Measurements from ENCODE around the gene S100A1.
"Not testable (repeated sequence)": the region's sequence is repeated elsewhere in the genome, so short reads cannot be mapped to it uniquely, and the experiment has no call there.

S100A1 gene

DNA sequence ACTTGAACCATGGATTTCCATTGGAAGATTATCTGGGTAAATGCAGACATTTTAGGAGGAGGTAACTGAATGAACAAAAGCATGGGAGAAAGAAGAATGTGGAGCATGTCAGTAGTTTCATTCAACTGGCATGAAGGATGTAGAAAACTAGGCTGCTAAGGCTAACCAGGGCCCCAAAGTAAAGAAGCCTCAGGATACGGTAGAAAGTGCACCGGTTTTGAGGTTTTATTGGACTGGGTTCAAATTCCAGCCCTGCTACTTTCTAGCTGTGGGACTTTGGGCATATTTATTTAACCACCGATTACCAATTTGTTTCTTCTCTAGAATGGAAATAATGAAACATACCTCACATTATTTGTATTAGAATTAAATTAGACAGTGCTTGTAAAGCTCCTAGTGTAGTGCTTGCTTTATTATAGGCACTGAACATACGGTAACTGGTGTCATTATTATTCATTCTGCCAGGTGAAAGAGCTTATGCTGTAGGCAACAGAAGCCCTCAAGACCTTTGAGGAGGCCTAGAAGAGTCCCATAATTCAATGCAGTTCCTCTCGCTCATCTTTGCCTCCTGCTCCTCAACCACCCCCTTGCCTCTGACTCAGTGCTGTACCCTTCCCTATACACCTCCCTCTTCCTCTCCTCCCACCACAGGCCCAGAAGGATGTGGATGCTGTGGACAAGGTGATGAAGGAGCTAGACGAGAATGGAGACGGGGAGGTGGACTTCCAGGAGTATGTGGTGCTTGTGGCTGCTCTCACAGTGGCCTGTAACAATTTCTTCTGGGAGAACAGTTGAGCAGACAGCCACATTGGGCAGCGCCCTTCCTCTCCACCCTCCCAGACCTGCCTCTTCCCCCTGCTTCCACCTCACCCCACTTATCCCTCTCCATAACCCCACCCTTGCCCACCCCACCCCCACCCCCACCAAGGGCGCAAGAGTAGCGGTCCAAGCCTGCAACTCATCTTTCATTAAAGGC lies 3.1 kb downstream of the S100A1 start:
- DNase-seq (ENCODE audit: low read depth): no peak

DNA sequence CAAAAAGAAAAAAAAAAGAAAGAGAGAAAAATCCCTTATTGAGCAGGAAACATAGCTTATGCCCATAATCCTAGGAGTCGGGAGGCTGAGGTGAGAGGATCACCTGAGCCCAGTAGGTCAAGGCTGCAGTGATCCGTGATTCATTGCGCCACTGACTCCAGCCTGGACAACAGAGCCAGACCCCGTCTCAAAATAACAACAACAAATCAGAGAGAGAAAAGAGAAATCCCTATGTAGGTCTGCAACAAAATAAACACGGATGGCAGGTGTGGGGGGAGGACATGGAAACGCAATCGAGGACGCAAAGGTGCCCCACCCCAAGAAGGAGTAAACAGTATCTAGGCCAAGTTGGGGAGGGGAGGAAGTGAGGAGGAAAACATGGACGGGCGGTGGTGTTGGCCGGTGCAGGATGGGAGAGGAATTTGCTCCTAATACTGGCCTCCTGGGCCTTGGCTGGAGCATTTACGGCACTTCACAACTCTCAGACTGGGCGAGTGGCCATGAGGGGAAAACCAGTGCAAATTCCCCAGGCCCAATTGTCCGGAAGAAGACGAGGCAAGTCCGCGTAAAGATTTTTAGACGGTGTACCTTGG lies 5.0 kb downstream of the S100A1 start:
- DNase-seq (ENCODE audit: low read depth): no peak

- DNase-seq (ENCODE audit: low read depth): peak; percentile 91
Measured at GRCh38 chr1:153633754-153634665, 5.8 kb downstream of the S100A1 start, which contains the start of gene CHTOP. CHTOP (plus strand) TSS chr1:153634066; CDS start chr1:153636589, 2,523 bp downstream.

DNA sequence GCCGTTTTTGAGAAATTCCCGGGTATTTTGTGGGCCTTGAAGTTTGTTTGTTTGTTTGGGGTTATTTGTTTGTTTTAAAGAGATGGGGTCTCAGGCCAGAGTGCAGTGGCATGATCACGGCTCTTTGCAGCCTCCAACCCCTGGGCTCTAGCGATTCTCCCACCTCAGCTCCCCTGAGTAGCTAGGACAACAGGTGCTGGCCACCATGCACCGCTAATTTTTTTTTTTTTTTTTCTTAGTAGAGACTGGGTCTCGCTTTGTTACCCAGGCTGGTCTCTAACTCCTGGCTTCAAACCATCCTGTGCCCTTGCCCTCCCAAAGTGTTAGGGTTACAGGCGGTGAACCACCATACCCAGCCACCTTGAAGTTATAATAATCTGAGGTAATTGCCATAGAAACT lies 7.6 kb downstream of the S100A1 start:
- no peak for DNase-seq (ENCODE audit: low read depth)

- no peak for DNase-seq (ENCODE audit: low read depth)
Measured at GRCh38 chr1:153636312-153636711, 8.1 kb downstream of the S100A1 start.

DNA sequence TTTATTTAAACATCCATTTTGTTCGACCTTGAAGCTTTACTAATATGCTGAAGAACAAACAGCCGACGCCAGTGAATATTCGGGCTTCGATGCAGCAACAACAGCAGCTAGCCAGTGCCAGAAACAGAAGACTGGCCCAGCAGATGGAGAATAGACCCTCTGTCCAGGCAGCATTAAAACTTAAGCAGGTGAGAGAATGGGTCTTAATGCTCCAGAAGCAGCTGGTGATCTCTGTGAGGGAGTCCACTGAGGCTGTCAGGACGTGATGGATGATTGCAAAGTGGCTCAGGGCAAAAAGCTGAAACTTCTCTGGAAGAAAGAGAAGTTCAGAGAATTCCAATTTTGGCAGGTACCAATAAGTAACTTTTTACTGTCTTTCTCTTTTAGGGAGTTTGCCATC lies 10.0 kb downstream of the S100A1 start:
- no peak for DNase-seq (ENCODE audit: low read depth)

DNA sequence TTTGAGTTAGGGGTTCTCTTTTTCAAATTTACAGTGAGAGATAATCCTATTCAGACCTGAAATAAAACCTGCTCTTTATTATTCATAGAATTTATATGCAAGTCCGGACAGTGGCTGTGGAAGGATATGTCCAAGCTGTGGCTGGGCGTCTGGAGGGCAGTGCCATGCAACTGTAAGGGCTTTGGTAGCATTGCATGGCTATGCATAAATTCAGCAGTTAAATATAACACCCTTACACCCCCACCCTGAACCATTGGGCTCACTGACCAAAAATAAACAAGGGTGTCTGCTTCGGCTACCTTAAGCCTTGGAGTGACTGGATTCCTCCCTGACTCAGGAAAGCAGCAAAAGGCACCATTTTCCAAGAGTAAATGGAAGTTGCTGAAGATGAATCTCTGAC lies 11.0 kb downstream of the S100A1 start:
- no peak for DNase-seq (ENCODE audit: low read depth)

GRCh38 chr1:153640213-153640612 lies 12.0 kb downstream of the S100A1 start:
- not testable (repeated sequence) for DNase-seq (ENCODE audit: low read depth)

- DNase-seq (ENCODE audit: low read depth): no peak
Measured at GRCh38 chr1:153640861-153641260, 12.6 kb downstream of the S100A1 start.

GRCh38 chr1:153642161-153642560 lies 13.9 kb downstream of the S100A1 start:
- no peak for DNase-seq (ENCODE audit: low read depth)

DNA sequence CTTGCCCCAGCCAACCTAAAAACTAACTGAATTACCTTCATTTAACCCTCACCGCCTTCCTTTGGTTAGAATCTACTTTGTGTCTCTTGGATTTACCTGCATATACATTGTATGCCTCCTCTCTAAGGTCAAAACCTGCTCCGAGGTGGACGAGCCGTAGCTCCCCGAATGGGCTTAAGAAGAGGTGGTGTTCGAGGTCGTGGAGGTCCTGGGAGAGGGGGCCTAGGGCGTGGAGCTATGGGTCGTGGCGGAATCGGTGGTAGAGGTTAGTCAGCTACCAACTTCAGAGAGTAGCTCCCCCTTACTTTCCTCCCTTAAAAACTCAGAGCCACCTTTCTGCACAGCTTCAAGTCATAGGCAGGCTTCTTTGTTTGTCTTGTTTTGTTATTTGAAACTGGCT lies 14.9 kb downstream of the S100A1 start:
- no peak for DNase-seq (ENCODE audit: low read depth)

GRCh38 chr1:153643816-153644215 lies 15.6 kb downstream of the S100A1 start:
- DNase-seq (ENCODE audit: low read depth): no peak

DNA sequence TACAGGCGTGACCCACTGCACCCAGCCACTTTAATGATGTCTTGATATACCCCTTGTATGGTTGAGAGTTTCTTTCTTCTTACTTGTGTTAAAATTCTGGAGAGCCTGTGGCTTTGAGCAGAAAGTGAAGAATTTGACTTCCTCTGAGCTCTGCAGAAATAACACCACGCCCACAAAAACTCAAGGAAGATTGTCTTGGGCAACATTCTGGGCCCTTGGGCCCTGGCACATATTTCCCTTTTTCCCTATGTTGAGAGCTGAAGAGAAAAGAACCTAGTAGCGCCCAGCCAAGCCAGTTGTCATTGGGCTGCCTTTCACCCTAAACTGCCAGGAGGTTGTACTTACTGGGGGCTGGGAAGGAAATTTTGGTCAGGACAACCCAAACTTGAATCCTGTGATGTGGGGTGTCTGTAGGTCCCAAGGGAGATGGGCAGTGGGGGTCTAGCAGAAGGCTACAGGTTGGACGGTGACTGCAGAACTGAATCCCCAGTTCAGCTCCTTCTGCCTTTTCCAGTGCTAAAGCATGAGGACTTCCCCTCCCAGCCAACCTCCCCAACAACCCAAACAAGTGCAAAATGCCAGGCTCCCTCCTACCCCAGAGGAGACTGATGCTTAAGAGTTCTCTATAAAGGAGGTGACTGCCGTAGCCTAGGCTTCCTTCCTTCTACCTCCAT lies 18.6 kb downstream of the S100A1 start:
- DNase-seq (ENCODE audit: low read depth): no peak

- no peak for DNase-seq (ENCODE audit: low read depth)
Measured at GRCh38 chr1:153647346-153647714, 19.1 kb downstream of the S100A1 start.

DNA sequence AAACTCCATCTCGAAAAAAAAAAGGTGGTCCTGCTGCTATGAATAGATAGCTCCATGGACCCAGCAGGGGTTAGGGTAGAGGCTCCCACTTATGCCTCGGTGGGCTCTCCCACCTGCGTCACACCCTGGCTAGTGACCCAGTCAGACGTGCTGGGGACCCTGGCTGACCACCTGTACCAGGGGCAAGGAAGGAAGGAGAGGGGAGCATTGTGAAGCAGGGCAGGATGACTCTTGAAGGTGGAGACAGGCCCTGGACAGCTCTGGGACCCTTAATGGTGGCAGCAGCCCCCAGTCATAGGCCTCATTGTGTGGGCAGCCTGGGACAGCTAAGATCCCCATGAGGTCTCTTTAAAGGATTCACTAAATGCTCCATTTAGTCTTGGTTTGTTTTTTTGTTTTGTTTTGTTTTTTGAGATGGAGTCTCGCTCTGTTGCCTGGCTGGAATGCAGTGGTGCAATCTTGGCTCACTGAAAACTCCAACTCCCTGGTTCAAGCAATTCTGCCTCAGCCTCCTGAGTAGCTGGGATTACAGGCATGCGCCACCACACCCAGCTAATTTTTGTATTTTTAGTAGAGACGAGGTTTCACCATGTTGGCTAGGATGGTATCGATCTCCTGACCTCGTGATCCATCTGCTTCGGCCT lies 19.9 kb downstream of the S100A1 start:
- no peak for DNase-seq (ENCODE audit: low read depth)

DNA sequence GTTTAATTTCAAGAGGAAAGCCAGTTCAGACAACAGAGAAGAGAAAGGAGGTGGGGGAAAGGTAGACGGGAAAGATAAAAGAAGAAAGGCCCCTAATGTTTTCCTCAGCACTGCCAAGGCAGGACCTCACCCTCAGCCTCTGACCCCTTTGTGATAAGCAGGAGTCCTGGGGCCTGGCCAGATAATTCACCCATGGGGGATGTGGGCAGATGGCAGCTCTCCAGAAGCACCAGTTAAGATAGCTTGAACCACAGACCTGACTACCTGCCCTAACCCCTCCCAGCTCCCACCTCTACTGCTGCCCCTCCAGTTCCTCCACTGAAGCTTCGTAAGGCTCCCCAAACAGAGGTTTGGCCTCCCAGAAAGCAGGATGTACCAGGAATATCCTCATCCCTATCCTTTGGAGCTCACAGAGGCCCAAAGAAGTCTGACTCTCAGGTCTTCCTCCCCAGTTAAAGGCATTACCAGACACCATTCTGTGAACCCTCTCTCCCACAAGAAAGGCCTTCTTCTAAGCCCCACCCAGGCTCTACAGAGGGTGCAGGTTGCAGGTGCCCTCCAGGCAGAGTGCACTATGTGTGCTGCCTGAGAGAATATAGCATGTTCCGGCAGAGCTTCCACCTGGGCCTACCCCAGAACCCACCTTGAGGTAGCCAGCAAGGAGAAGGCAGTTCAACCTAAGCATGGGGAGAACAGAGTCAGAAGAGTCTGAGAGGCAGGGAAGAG lies 21.1 kb downstream of the S100A1 start:
- DNase-seq (ENCODE audit: low read depth): no peak

DNA sequence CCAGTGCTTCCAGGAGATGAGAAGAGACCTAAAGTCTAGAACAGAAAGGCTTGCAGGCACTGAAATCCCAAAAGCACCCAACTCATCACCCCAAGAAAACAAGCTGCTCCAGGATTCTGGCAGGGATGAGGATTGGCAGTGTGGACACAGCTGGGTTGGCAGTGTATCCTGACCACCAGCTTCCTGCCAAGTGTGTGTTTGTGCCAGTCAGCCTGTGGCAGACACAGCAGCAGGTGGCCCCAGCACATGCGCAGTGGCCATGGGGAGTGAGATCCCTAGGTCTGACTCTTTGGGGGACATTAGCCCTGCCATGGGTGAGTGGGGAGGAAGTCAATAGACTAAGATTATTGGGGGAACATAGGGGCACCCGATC lies 21.6 kb downstream of the S100A1 start:
- DNase-seq (ENCODE audit: low read depth): no peak

- no peak for DNase-seq (ENCODE audit: low read depth)
Measured at GRCh38 chr1:153651771-153652170, 23.5 kb downstream of the S100A1 start.

GRCh38 chr1:153652805-153653500 lies 24.7 kb downstream of the S100A1 start:
- DNase-seq (ENCODE audit: low read depth): no peak

- DNase-seq (ENCODE audit: low read depth): no peak
Measured at GRCh38 chr1:153655333-153655732, 27.1 kb downstream of the S100A1 start.

Data from stimulated activated CD8-positive, alpha-beta memory T cell treated with anti-CD3 and anti-CD28 coated beads, Interleukin-4, amount 100 ng/mL, for 24 hours (primary cell).